Measurements from ENCODE around the gene RNF2.

DNA sequence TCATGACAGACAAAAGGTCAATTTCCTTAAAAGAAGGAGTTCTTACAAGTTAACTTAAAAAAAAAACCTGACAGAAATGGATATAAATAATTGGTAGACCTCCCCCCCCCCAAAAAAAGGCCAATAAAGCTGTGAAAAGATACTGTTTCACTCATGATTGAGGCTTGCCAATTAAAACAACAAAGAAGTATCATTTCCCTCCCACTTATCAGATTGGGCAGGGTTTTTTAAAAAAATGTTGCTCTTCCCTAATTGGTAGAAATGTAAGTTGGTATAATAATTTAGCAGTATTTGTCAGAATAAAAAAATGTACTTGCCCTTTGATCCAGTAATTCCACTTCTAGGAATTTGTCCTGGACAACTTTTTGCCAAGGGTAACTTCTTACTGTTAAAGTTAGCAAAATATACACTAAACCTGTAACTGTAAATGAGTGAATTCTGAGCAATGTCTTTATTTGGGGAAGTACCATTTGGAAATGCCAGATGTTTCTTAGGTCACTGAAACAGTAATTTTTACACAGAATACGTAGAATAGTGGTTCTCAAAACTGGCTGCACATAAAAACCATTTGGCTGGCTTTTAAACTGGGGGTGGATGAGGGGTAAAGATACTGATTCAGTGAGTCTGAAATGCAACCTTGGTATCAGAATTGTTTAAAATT, 17.5 kb downstream of the RNF2 start:
- TF ChIP-seq RAD21 (conservative IDR thresholded peaks at IDR 0.05) (no peak), EZH2 (IDR thresholded peaks at IDR 0.05; ENCODE audit: borderline replicate concordance, insufficient read depth, low read length, poor library complexity, severe bottlenecking) (no peak), EP300 (conservative IDR thresholded peaks at IDR 0.05; ENCODE audit: poor library complexity, severe bottlenecking) (no peak), TAF1 (IDR thresholded peaks at IDR 0.05; ENCODE audit: low read depth) (no peak)
- TF ChIP-seq, protein P1, sequence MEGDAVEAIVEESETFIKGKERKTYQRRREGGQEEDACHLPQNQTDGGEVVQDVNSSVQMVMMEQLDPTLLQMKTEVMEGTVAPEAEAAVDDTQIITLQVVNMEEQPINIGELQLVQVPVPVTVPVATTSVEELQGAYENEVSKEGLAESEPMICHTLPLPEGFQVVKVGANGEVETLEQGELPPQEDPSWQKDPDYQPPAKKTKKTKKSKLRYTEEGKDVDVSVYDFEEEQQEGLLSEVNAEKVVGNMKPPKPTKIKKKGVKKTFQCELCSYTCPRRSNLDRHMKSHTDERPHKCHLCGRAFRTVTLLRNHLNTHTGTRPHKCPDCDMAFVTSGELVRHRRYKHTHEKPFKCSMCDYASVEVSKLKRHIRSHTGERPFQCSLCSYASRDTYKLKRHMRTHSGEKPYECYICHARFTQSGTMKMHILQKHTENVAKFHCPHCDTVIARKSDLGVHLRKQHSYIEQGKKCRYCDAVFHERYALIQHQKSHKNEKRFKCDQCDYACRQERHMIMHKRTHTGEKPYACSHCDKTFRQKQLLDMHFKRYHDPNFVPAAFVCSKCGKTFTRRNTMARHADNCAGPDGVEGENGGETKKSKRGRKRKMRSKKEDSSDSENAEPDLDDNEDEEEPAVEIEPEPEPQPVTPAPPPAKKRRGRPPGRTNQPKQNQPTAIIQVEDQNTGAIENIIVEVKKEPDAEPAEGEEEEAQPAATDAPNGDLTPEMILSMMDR (IDR thresholded peaks at IDR 0.05; ENCODE audit: poor library complexity, severe bottlenecking), result no peak
- TF ChIP-seq, protein P2, sequence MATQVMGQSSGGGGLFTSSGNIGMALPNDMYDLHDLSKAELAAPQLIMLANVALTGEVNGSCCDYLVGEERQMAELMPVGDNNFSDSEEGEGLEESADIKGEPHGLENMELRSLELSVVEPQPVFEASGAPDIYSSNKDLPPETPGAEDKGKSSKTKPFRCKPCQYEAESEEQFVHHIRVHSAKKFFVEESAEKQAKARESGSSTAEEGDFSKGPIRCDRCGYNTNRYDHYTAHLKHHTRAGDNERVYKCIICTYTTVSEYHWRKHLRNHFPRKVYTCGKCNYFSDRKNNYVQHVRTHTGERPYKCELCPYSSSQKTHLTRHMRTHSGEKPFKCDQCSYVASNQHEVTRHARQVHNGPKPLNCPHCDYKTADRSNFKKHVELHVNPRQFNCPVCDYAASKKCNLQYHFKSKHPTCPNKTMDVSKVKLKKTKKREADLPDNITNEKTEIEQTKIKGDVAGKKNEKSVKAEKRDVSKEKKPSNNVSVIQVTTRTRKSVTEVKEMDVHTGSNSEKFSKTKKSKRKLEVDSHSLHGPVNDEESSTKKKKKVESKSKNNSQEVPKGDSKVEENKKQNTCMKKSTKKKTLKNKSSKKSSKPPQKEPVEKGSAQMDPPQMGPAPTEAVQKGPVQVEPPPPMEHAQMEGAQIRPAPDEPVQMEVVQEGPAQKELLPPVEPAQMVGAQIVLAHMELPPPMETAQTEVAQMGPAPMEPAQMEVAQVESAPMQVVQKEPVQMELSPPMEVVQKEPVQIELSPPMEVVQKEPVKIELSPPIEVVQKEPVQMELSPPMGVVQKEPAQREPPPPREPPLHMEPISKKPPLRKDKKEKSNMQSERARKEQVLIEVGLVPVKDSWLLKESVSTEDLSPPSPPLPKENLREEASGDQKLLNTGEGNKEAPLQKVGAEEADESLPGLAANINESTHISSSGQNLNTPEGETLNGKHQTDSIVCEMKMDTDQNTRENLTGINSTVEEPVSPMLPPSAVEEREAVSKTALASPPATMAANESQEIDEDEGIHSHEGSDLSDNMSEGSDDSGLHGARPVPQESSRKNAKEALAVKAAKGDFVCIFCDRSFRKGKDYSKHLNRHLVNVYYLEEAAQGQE (IDR thresholded peaks at IDR 0.05; ENCODE audit: borderline replicate concordance), result no peak
